Smooth muscle cell (in vitro differentiated cells): ENCODE data around the gene CACNA1G. TPM values are rescaled to one million over a fixed set of nuclear protein-coding genes. Genes with fewer than 3 reads are reported as not detected.

Experiments
- DNase-seq: peaks from one replicate; lab custom pipeline; 2025; ENCODE audit not compliant: unreplicated experiment; lab: John Stamatoyannopoulos, UW
- H2AFZ ChIP-seq: fragments of 200-600 bp; sonication (generic); 2 replicates; pipeline ENCODE4 v1.6.0; 2016; ENCODE audit warnings: antibody characterized with exemption, low read depth, mild to moderate bottlenecking
- H3F3A ChIP-seq: fragments of 200-600 bp; sonication (generic); 2 replicates; pipeline ENCODE4 v1.6.0; 2017; ENCODE audit warnings: antibody characterized with exemption, low read depth
- H3K27ac ChIP-seq: fragments of 200-600 bp; sonication (generic); 2 replicates; pipeline ENCODE4 v1.5.1; 2016; ENCODE audit warnings: low read depth, mild to moderate bottlenecking
- H3K27me3 ChIP-seq: fragments of 200-600 bp; sonication (generic); 2 replicates; pipeline ENCODE4 v1.6.1; 2016; ENCODE audit warnings: low read depth, mild to moderate bottlenecking
- H3K36me3 ChIP-seq: fragments of 200-600 bp; sonication (generic); 2 replicates; pipeline ENCODE4 v1.5.1; 2016; ENCODE audit warnings: low read depth
- H3K4me1 ChIP-seq: fragments of 200-600 bp; sonication (generic); 2 replicates; pipeline ENCODE4 v1.5.1; 2016; ENCODE audit warnings: low read depth
- H3K4me2 ChIP-seq: fragments of 200-600 bp; sonication (generic); 2 replicates; pipeline ENCODE4 v1.6.0; 2016; ENCODE audit warnings: mild to moderate bottlenecking
- H3K4me3 ChIP-seq: fragments of 200-600 bp; sonication (generic); 2 replicates; pipeline ENCODE4 v1.5.1; 2016; ENCODE audit warnings: mild to moderate bottlenecking
- H3K79me2 ChIP-seq: fragments of 200-600 bp; sonication (generic); 2 replicates; pipeline ENCODE4 v1.6.0; 2016; ENCODE audit warnings: low read depth, mild to moderate bottlenecking
- H3K9ac ChIP-seq: fragments of 200-600 bp; sonication (generic); 2 replicates; pipeline ENCODE4 v1.6.0; 2016; ENCODE audit warnings: low read depth
- H3K9me3 ChIP-seq: fragments of 200-600 bp; sonication (generic); replicated peaks from 2 replicates; pipeline ENCODE4 v1.5.1; 2016; ENCODE audit warnings: low read depth
- H4K20me1 ChIP-seq: fragments of 200-600 bp; sonication (generic); 2 replicates; pipeline ENCODE4 v1.6.0; 2016; ENCODE audit warnings: low read depth
- WGBS: methylation state at CpG from one replicate; pipeline ENCODE4 v1.1.7; 2016; ENCODE audit warnings: low lambda C conversion rate; 5-methylcytosine and 5-hydroxymethylcytosine counted together
- polyA plus RNA-seq: library from polyadenylated mRNA; unstranded; fragments of >200 nt; fragmentation: Nextera tagmentation; extraction: Ambion mirVana; gene quantifications from 2 replicates; pipeline ENCODE4 v1.2.1, GENCODE V29; 2016
- total RNA-seq: library from RNA; depleted of rRNA; stranded (reverse); fragments of >200 nt; gene quantifications from 2 replicates; pipeline ENCODE4 v1.2.3, GENCODE V29; 2014
- TF ChIP-seq, protein P1 (sequence below): fragments of 200-600 bp; sonication (generic); IDR thresholded peaks from 2 replicates; pipeline ENCODE4 v1.5.1; 2017; ENCODE audit warnings: borderline replicate concordance, mild to moderate bottlenecking, antibody characterized with exemption; ENCODE audit not compliant: insufficient read depth, poor library complexity, severe bottlenecking

CACNA1G gene
- total and polyA plus RNA-seq, 2 experiments from 2014 or later, result 1.6 to 1.7 TPM

DNA sequence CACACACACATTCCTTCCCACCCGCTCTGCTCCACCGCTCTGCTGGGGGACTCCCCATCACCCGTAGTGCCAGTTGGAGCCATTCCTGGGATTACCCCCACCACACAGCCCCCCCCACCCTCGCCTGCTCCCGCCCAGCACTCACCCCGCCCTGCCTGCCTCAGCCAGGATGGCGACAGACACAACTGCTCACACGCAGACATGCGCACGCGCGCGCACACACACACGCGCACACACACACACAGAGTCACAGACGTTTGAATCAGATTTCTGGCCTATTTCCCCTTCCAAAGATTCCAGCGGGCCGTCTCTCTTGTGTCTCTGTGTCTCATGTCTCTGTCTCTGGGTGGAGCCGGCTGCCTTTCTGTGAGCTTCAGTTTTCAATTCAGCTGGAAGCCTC lies 4.4 kb downstream of the CACNA1G start:
- H2AFZ ChIP-seq, result no peak overlapping the region
- H3K27ac ChIP-seq, result peak overlapping the region; percentile 38
- peak; percentile 21 for DNase-seq

DNA sequence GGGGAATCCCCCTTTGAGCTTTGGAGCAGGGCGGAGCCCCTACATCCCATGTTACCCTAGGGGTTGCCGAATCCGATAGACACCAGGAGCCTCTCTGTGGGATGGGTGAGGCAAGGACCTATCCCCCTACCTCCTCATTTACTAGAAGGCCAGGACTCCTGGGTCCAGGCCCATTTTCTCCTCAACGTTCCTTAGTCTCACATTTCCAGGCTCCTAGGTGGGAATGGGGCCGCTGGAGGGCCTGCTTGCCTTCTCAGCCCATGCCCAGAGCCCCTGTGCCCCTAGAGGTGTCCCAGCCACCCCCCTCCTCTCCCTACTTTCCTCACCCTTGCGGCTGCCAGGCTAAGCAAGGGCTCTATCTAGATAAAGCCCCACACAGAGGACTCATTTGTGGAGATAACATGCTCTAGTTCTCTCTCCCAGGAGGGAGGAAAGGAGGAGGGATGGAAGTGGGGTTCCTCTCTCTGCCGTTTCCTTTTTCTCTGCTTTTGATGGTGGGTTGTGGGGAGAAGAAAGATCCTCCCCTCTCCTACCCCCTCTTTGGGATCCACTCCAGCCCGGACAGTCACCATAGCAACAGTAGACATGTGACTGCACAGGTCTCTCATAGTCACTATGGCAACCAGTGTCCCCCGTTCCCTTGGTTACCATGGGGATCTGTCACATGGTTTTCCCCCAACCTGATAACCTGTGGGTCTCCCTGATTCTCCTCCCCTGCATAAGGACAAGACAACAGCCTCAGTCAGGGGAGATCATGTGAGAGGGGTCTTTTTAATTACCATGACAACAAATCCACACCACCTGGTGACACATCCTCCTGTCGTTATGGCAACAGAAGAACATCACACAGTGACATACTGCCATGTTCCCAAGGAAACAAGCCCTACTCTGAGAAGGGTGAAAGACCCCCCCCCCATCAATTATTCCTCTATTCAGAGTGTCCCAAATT lies 5.2 kb downstream of the CACNA1G start:
- H3K36me3 ChIP-seq, result no peaks in the 10 kb centered on the region
- TF ChIP-seq, protein P1, sequence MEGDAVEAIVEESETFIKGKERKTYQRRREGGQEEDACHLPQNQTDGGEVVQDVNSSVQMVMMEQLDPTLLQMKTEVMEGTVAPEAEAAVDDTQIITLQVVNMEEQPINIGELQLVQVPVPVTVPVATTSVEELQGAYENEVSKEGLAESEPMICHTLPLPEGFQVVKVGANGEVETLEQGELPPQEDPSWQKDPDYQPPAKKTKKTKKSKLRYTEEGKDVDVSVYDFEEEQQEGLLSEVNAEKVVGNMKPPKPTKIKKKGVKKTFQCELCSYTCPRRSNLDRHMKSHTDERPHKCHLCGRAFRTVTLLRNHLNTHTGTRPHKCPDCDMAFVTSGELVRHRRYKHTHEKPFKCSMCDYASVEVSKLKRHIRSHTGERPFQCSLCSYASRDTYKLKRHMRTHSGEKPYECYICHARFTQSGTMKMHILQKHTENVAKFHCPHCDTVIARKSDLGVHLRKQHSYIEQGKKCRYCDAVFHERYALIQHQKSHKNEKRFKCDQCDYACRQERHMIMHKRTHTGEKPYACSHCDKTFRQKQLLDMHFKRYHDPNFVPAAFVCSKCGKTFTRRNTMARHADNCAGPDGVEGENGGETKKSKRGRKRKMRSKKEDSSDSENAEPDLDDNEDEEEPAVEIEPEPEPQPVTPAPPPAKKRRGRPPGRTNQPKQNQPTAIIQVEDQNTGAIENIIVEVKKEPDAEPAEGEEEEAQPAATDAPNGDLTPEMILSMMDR, result no peak
- H3K4me1 ChIP-seq, result peaks cover 31% of the 10 kb centered on the region
- peak overlapping the region; percentile 64 for H3K4me2 ChIP-seq
- no peaks in the 10 kb centered on the region for H3F3A ChIP-seq
- no peaks in the 10 kb centered on the region for H3K79me2 ChIP-seq
- WGBS, result 57% methylated on average over 10 of the region's 10 CpGs
- H3K4me3 ChIP-seq, result no peak overlapping the region
- H4K20me1 ChIP-seq, result no peaks in the 10 kb centered on the region
- H3K9ac ChIP-seq, result peak overlapping the region; percentile 74
- no peaks in the 10 kb centered on the region for H3K9me3 ChIP-seq
- DNase-seq, result no peak
- H2AFZ ChIP-seq, result no peak overlapping the region
- peaks cover 37% of the 10 kb centered on the region for H3K27me3 ChIP-seq
- H3K27ac ChIP-seq, result peak overlapping the region; percentile 38

More for the DNA sequence above, 4.4 kb downstream of the CACNA1G start:
- Histone ChIP-seq H3K4me2 (peak overlapping the region; percentile 64), H3K27me3 (peaks cover 37% of the 10 kb centered on the region), H3K4me3 (peak overlapping the region; percentile 12), H3K79me2 (no peaks in the 10 kb centered on the region), H3K9ac (peak overlapping the region; percentile 35), H3F3A (no peaks in the 10 kb centered on the region), H4K20me1 (no peaks in the 10 kb centered on the region), H3K4me1 (peaks cover 31% of the 10 kb centered on the region), H3K9me3 (no peaks in the 10 kb centered on the region), H3K36me3 (no peaks in the 10 kb centered on the region)
- 22% methylated on average over 19 of the region's 19 CpGs for WGBS
- TF ChIP-seq, protein P1, result no peak

DNA sequence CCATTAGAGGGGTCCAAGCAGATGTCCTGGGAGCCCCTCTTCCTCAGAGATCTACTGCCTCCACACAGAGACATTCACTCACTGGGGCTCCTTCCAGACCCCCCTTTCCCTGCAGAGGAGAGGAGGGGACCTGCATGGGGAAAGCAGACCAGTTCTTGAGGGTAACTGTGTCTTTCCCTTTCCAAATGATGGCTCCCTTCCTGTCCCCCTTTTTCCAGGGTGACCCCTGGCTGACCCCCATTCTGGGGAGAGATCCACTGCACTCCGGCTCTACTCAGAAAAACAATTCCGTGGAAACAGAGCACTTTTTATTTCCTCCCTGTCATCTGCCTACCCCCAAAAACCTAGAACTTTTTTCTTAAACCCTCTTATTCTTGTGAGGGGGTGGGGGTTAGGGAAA lies 6.4 kb downstream of the CACNA1G start:
- TF ChIP-seq, protein P1, result no peak
- H3K4me3 ChIP-seq, result no peak overlapping the region
- H3F3A ChIP-seq, result no peaks in the 10 kb centered on the region
- no peak overlapping the region for H3K4me2 ChIP-seq
- H3K4me1 ChIP-seq, result peaks cover 24% of the 10 kb centered on the region
- H3K27ac ChIP-seq, result no peak overlapping the region
- H3K9ac ChIP-seq, result no peak overlapping the region
- H3K9me3 ChIP-seq, result no peaks in the 10 kb centered on the region
- H3K36me3 ChIP-seq, result no peaks in the 10 kb centered on the region
- H4K20me1 ChIP-seq, result no peaks in the 10 kb centered on the region
- H3K27me3 ChIP-seq, result peaks cover 26% of the 10 kb centered on the region
- H3K79me2 ChIP-seq, result no peaks in the 10 kb centered on the region
- H2AFZ ChIP-seq, result no peak overlapping the region
- no peak for DNase-seq
- WGBS, result 63% methylated on average over 2 of the region's 2 CpGs
